Hepatocyte (in vitro differentiated cells): Measurements from ENCODE around the gene RSPO1. TPM values are rescaled to one million over a fixed set of nuclear protein-coding genes. Genes with fewer than 3 reads are reported as not detected.
A peak's percentile ranks its signal among the peaks of the same experiment; 100 is the strongest.

Experiments used
- DNase-seq: peaks from one replicate; pipeline ENCODE4 v3.0.0-alpha.2; 2016; ENCODE audit warnings: low spot score
- H2AFZ ChIP-seq: fragments of 200-600 bp; sonication (generic); 2 replicates; pipeline ENCODE4 v1.6.0; 2016; ENCODE audit warnings: antibody characterized with exemption, mild to moderate bottlenecking
- H3K27ac ChIP-seq: fragments of 200-600 bp; sonication (generic); 2 replicates; pipeline ENCODE4 v1.5.1; 2016; ENCODE audit warnings: mild to moderate bottlenecking
- H3K27me3 ChIP-seq: fragments of 200-600 bp; sonication (generic); 2 replicates; pipeline ENCODE4 v1.6.1; 2016
- H3K36me3 ChIP-seq: fragments of 200-600 bp; sonication (generic); replicated peaks from 2 replicates; pipeline ENCODE4 v1.5.1; 2016; ENCODE audit warnings: low read depth; ENCODE audit not compliant: insufficient read depth
- H3K4me1 ChIP-seq: fragments of 200-600 bp; sonication (generic); 2 replicates; pipeline ENCODE4 v1.5.1; 2016; ENCODE audit warnings: mild to moderate bottlenecking, moderate library complexity; ENCODE audit not compliant: insufficient read depth
- H3K4me2 ChIP-seq: fragments of 200-600 bp; sonication (generic); 2 replicates; pipeline ENCODE4 v1.6.0; 2016
- H3K4me3 ChIP-seq: fragments of 200-600 bp; sonication (generic); 2 replicates; pipeline ENCODE4 v1.5.1; 2016; ENCODE audit warnings: mild to moderate bottlenecking
- H3K79me2 ChIP-seq: fragments of 200-600 bp; sonication (generic); 2 replicates; pipeline ENCODE4 v1.6.0; 2017; ENCODE audit warnings: mild to moderate bottlenecking
- H3K9me2 ChIP-seq: fragments of 200-600 bp; sonication (generic); replicated peaks from 2 replicates; pipeline ENCODE4 v1.6.0; 2017; ENCODE audit warnings: mild to moderate bottlenecking; ENCODE audit not compliant: insufficient read depth
- H3K9me3 ChIP-seq: fragments of 200-600 bp; sonication (generic); 2 replicates; pipeline ENCODE4 v1.5.1; 2016; ENCODE audit warnings: low read depth, mild to moderate bottlenecking
- H4K20me1 ChIP-seq: fragments of 200-600 bp; sonication (generic); 2 replicates; pipeline ENCODE4 v1.6.0; 2016; ENCODE audit warnings: mild to moderate bottlenecking; ENCODE audit not compliant: insufficient read depth, poor library complexity, severe bottlenecking
- CTCF ChIP-seq: fragments of 200-600 bp; sonication (generic); IDR thresholded peaks from 2 replicates; pipeline ENCODE4 v1.5.1; 2016; ENCODE audit warnings: antibody characterized with exemption, mild to moderate bottlenecking; ENCODE audit not compliant: poor library complexity
- EZH2 ChIP-seq: fragments of 200-600 bp; sonication (generic); IDR thresholded peaks from 2 replicates; pipeline ENCODE4 v1.6.1; 2016; ENCODE audit warnings: antibody characterized with exemption, mild to moderate bottlenecking, borderline replicate concordance
- EZH2phosphoT487 ChIP-seq: fragments of 200-600 bp; sonication (generic); IDR thresholded peaks from one replicate; pipeline ENCODE4 v1.6.1; 2018; ENCODE audit warnings: antibody characterized with exemption, mild to moderate bottlenecking, low read depth, moderate library complexity; ENCODE audit not compliant: unreplicated experiment, severe bottlenecking
- WGBS: methylation state at CpG from one replicate; pipeline ENCODE4 v1.1.6; 2016; ENCODE audit warnings: low lambda C conversion rate; ENCODE audit errors: missing lambda C conversion rate; 5-methylcytosine and 5-hydroxymethylcytosine counted together
- polyA plus RNA-seq: library from polyadenylated mRNA; unstranded; fragments of >200 nt; fragmentation: Nextera tagmentation; extraction: Ambion mirVana; gene quantifications from 2 replicates; pipeline ENCODE4 v1.2.1, GENCODE V29; 2016
- total RNA-seq: library from RNA; depleted of rRNA; stranded (reverse); fragments of >200 nt; gene quantifications from 2 replicates; pipeline ENCODE4 v1.2.3, GENCODE V29; 2014

RSPO1 gene
- total and polyA plus RNA-seq, 2 experiments from 2014 or later: 0.83 to 1.5 TPM

DNA sequence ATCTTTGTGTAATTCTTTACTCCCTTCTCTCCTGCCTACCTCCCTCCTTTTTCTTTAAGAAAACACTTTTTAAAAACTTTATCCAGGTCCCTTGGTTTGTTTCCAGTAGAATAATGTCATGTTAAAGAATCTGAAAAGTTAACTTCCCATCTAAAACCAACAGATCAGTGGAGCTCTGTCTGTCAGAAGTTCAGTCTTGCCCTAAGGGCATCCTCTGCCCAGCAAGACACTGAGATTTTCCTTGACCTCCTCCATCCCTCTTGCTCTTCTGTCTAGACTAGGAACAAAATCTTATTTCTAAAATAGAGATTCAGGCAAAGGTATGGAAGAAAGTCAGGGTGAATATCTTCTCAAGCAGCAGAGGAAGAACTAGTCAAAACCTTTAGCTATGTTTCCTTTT is 33.3 kb downstream of the RSPO1 start:
- H3K4me2 ChIP-seq: no peak overlapping the region
- H3K27me3 ChIP-seq: peaks cover 9% of the 10 kb centered on the region
- no peak overlapping the region for H3K4me3 ChIP-seq
- no peaks in the 10 kb centered on the region for H3K9me2 ChIP-seq
- H3K36me3 ChIP-seq: no peaks in the 10 kb centered on the region
- TF ChIP-seq EZH2: no peak
- no peak overlapping the region for H3K27ac ChIP-seq
- no peaks in the 10 kb centered on the region for H3K79me2 ChIP-seq
- no peak for DNase-seq
- no peaks in the 10 kb centered on the region for H3K4me1 ChIP-seq
- no peak overlapping the region for H2AFZ ChIP-seq
- no peaks in the 10 kb centered on the region for H4K20me1 ChIP-seq
- H3K9me3 ChIP-seq: no peaks in the 10 kb centered on the region

DNA sequence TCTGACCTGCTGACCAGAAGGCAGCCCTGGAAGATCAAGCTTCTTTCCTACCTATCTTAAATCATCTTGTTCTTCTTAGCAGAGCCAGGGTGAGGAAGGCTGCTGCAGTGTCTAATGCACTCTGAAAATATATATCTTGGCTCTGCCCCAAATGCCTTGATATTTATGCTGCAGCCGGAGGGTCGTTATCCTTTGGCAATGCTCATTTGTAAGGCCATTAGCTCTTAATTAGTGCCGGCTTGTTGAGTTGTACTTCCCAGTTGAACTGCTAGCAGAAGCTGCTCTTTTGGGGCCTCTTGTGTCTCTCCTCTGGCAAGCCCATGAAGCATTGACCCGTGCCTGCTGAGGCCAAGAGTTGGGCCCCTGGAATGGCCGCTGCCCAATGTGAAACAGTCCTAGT is 34.8 kb downstream of the RSPO1 start:
- TF ChIP-seq CTCF: no peak
- no peak for TF ChIP-seq EZH2phosphoT487
- TF ChIP-seq EZH2: no peak
- H3K9me3 ChIP-seq: no peaks in the 10 kb centered on the region
- H3K36me3 ChIP-seq: no peaks in the 10 kb centered on the region
- no peak for DNase-seq
- no peak overlapping the region for H3K27ac ChIP-seq
- H2AFZ ChIP-seq: no peak overlapping the region
- peaks cover under 1% of the 10 kb centered on the region for H3K4me1 ChIP-seq
- 86% methylated on average over 5 of the region's 5 CpGs for WGBS
- no peaks in the 10 kb centered on the region for H3K9me2 ChIP-seq
- H3K79me2 ChIP-seq: peaks cover 7% of the 10 kb centered on the region
- peaks cover 2% of the 10 kb centered on the region for H4K20me1 ChIP-seq
- H3K27me3 ChIP-seq: peaks cover 8% of the 10 kb centered on the region
- no peak overlapping the region for H3K4me2 ChIP-seq
- H3K4me3 ChIP-seq: no peak overlapping the region

GRCh38 chr1:37596182-37596667 is 38.5 kb downstream of the RSPO1 start:
- no peak for DNase-seq
- Histone ChIP-seq H3K36me3 (no peaks in the 10 kb centered on the region), H4K20me1 (peaks cover 14% of the 10 kb centered on the region), H3K9me2 (no peaks in the 10 kb centered on the region), H3K4me1 (peaks cover 11% of the 10 kb centered on the region), H3K27me3 (peaks cover 3% of the 10 kb centered on the region), H2AFZ (peak overlapping the region; percentile 96), H3K4me2 (peak overlapping the region; percentile 91), H3K4me3 (peak overlapping the region; percentile 64), H3K9me3 (no peaks in the 10 kb centered on the region), H3K27ac (peak overlapping the region; percentile 60), H3K79me2 (peaks cover 37% of the 10 kb centered on the region)
- TF ChIP-seq EZH2 (no peak), EZH2phosphoT487 (no peak), CTCF (no peak)
- WGBS: 7% methylated on average over 3 of the region's 3 CpGs

DNA sequence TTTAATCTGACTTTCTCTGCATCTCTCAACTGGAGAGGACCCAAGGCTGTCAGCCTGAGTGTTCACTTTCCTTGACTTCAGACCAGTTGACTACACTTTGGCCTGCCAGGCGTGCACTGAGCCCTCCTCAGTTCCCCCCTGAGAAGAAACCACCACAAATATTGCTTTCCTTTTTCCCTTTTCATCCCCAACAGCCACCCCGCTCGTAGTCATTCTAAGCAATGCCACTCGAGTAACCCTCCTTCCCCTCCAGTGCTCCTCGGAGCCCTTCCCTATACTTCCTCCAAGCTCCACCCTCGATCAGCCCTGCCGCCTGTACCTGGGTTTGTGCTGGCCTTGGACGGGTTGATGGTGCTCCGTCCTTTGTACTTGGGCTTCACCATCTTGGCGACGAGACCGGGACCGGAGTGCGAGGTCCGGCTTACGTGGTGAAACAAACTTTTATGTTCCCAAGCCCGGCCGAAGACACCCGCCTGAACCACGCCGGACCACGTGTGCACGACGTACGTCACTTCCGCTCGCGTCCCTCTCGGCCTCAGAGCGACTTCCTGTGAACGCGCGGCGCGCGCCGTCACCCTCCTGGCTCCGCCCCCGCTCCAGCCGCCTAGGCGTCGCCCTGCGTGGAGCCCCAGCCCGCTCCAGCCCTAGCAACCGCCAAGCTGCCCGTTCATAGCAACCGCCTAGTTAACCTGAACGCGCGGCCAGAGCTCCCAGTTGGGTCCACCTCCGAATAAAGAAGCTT is 39.1 kb downstream of the RSPO1 start, which contains the start of gene GNL2:
TSS of gene GNL2 (minus strand) at position 498 of the 742 bp plus-strand sequence. CDS start at position 383, 115 bp downstream.
- under 1% methylated on average over 51 of the region's 51 CpGs for WGBS
- no peaks in the 10 kb centered on the region for H3K9me3 ChIP-seq
- peak; percentile 99 for DNase-seq
- H3K4me3 ChIP-seq: peak within 1 kb of the TSS; percentile 73
- H3K27me3 ChIP-seq: no peaks in the 10 kb centered on the region
- TF ChIP-seq EZH2 (no peak), CTCF (no peak), EZH2phosphoT487 (no peak)
- H2AFZ ChIP-seq: peak within 1 kb of the TSS; percentile 96
- peak within 1 kb of the TSS; percentile 91 for H3K4me2 ChIP-seq
- no peaks in the 10 kb centered on the region for H3K36me3 ChIP-seq
- H3K27ac ChIP-seq: peak within 1 kb of the TSS; percentile 89
- H4K20me1 ChIP-seq: peaks cover 14% of the 10 kb centered on the region
- no peaks in the 10 kb centered on the region for H3K9me2 ChIP-seq
- peaks cover 11% of the 10 kb centered on the region for H3K4me1 ChIP-seq
- peaks cover 37% of the 10 kb centered on the region for H3K79me2 ChIP-seq
